Neutrophil (primary cell): ENCODE data around the gene DCANP1.

Experiments used
- H3K27ac ChIP-seq: fragments of 200-600 bp; sonication (generic); 2 replicates; pipeline ENCODE4 v1.5.1; 2016; ENCODE audit warnings: mild to moderate bottlenecking, moderate library complexity
- H3K27me3 ChIP-seq: fragments of 200-600 bp; sonication (generic); 2 replicates; pipeline ENCODE4 v1.6.0; 2016; ENCODE audit warnings: mild to moderate bottlenecking
- H3K36me3 ChIP-seq: fragments of 200-600 bp; sonication (generic); 2 replicates; pipeline ENCODE4 v1.5.1; 2017
- H3K4me1 ChIP-seq, 2 experiments: fragments of 200-600 bp in 1 of 2; sonication (generic) in 1 of 2; 1 replicate in 1 of 2; 2 replicates in 1 of 2; pipeline versions ENCODE4 v1.5.1 to v1.6.1; 2013 to 2016; ENCODE audit warnings: low read depth in 1 of 2, low read length in 1 of 2, mild to moderate bottlenecking in 1 of 2, moderate library complexity in 1 of 2; ENCODE audit not compliant: control insufficient read depth in 1 of 2, insufficient read depth in 1 of 2
- H3K4me3 ChIP-seq, 2 experiments: fragments of 200-600 bp in 1 of 2; sonication (generic) in 1 of 2; 1 replicate in 1 of 2; 2 replicates in 1 of 2; pipeline ENCODE4 v1.5.1; 2013 to 2016; ENCODE audit warnings: low read depth in 1 of 2, low read length in 1 of 2, mild to moderate bottlenecking in 1 of 2, moderate library complexity in 1 of 2
- H3K9me3 ChIP-seq: fragments of 200-600 bp; sonication (generic); 2 replicates; pipeline ENCODE4 v1.5.1; 2016
- TF ChIP-seq, protein P1 (sequence below): fragments of 200-600 bp; sonication (generic); IDR thresholded peaks from 2 replicates; pipeline ENCODE4 v1.5.1; 2016; ENCODE audit warnings: antibody characterized with exemption

Gene DCANP1

DNA sequence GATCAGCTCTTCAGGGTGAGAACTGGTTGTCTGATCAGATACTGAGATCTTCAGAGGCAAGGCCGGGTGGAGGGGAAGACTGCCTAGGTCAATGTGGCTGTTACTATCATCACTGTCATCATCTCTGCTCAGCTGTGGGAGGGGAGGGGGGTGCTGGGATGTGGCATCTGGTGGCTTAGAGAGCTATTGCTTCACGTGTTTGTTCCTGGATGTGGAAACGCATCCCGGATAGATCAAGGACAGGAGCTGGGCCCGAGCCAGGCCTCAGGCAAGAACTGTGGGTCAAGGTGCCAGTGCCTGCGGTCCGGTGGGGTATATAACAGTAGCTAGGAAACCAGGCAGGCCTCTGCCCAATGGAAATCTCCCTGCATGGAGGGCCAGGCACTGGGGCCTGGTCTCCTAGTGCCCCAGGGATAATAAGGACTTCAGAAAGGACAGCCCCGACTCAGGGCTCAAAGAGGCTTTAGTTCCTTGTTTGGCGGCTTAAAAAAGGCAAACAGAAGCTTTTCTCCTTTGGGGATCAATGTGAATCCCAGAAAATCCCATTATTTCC, 35.3 kb upstream of the DCANP1 start:
- Histone ChIP-seq H3K4me1 (no peaks in the 10 kb centered on the region), H3K9me3 (no peaks in the 10 kb centered on the region), H3K27ac (no peak overlapping the region), H3K27me3 (peaks cover 77% of the 10 kb centered on the region), H3K4me3 (no peak overlapping the region), H3K36me3 (no peaks in the 10 kb centered on the region)
- TF ChIP-seq, protein P1, sequence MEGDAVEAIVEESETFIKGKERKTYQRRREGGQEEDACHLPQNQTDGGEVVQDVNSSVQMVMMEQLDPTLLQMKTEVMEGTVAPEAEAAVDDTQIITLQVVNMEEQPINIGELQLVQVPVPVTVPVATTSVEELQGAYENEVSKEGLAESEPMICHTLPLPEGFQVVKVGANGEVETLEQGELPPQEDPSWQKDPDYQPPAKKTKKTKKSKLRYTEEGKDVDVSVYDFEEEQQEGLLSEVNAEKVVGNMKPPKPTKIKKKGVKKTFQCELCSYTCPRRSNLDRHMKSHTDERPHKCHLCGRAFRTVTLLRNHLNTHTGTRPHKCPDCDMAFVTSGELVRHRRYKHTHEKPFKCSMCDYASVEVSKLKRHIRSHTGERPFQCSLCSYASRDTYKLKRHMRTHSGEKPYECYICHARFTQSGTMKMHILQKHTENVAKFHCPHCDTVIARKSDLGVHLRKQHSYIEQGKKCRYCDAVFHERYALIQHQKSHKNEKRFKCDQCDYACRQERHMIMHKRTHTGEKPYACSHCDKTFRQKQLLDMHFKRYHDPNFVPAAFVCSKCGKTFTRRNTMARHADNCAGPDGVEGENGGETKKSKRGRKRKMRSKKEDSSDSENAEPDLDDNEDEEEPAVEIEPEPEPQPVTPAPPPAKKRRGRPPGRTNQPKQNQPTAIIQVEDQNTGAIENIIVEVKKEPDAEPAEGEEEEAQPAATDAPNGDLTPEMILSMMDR: no peak

DNA sequence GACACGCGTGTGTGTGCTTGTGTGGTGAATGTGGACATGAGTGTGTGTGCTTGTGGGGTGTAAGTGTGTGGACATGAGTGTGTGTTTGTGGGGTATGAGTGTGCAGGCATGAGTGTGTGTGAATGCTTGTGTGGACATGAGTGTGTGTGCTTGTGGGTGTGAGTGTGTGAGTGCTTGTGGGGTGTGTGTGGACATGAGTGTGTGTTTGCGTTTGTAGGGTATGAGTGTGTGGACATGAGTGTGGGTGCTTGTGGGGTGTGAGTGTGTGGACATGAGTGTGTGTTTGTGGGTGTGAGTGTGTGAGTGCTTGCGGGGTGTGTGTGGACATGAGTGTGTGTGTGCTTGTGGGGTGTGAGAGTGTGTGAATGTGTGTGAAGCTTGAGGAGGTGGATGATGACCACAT, 34.8 kb upstream of the DCANP1 start:
- H3K4me3 ChIP-seq: no peak overlapping the region
- TF ChIP-seq, protein P1: no peak
- H3K4me1 ChIP-seq: no peaks in the 10 kb centered on the region
- no peak overlapping the region for H3K27ac ChIP-seq
- no peaks in the 10 kb centered on the region for H3K36me3 ChIP-seq
- H3K9me3 ChIP-seq: no peaks in the 10 kb centered on the region
- H3K27me3 ChIP-seq: peaks cover 77% of the 10 kb centered on the region

DNA sequence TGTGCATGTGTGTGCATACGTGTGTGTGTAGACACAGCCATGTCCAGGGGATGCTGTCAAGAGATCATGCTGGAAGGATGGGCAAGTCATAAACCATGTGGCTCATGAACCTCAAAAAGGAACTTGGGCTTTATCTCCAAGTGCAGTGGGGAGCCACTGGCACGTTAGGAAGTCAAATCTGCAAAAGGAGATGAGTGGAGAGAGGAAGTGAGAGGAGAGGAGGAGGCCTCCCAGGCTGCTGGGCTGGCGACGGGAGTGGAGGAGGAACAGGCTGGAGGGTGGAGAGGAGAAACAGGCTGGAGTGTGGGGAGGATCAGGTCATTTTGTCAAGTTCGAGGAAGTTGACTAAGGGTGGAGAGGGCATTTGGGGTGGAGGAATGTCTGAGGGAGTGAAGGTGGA, 34.2 kb upstream of the DCANP1 start:
- TF ChIP-seq, protein P1: no peak
- H3K27ac ChIP-seq: no peak overlapping the region
- no peaks in the 10 kb centered on the region for H3K9me3 ChIP-seq
- H3K36me3 ChIP-seq: no peaks in the 10 kb centered on the region
- no peak overlapping the region for H3K4me3 ChIP-seq
- peaks cover 77% of the 10 kb centered on the region for H3K27me3 ChIP-seq
- H3K4me1 ChIP-seq: no peaks in the 10 kb centered on the region

DNA sequence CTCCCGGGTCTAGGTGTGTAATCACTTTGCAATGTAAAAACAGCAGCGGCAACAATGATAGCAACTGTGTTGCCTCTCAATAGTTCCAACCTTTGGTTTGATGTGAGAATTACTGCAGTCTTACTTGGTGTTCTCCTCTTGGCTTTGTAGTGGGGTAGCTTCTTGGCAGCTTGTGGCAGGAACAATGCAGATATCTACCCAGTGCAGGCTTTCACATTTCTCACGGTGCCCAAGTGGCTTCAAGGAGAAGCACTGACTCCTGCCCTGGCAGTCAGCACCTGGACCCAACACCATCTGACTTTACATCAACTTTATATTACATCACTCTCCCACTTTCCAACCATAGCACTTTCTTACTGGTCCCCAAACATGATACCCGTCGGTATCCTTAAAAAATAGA, 33.4 kb upstream of the DCANP1 start:
- Histone ChIP-seq H3K27ac (no peak overlapping the region), H3K4me1 (no peaks in the 10 kb centered on the region), H3K36me3 (no peaks in the 10 kb centered on the region), H3K9me3 (no peaks in the 10 kb centered on the region), H3K27me3 (peaks cover 77% of the 10 kb centered on the region), H3K4me3 (no peak overlapping the region)
- TF ChIP-seq, protein P1: no peak

DNA sequence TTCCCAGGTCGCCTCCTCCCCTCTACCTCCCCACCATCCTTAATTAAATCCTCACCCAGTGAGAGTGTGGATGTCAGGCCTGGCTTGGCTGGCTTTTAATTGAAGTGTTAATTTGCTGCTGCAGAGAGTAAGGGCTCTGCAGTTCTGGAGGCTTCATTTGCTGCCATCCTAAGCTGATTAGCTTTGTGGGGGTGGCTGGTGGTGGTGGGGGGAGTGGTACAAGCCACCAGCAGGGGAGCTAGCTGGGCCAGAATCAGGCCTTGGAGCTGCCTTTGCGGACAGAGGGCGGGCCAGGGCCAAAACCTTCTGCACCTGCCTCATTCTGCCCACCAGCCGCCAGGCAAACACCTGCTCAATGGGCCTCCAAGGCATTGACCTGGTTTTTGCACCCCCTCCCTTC, 31.8 kb upstream of the DCANP1 start:
- Histone ChIP-seq H3K4me3 (no peak overlapping the region), H3K27me3 (peaks cover 75% of the 10 kb centered on the region), H3K36me3 (no peaks in the 10 kb centered on the region), H3K4me1 (no peaks in the 10 kb centered on the region), H3K27ac (no peak overlapping the region), H3K9me3 (no peaks in the 10 kb centered on the region)
- TF ChIP-seq, protein P1: no peak

DNA sequence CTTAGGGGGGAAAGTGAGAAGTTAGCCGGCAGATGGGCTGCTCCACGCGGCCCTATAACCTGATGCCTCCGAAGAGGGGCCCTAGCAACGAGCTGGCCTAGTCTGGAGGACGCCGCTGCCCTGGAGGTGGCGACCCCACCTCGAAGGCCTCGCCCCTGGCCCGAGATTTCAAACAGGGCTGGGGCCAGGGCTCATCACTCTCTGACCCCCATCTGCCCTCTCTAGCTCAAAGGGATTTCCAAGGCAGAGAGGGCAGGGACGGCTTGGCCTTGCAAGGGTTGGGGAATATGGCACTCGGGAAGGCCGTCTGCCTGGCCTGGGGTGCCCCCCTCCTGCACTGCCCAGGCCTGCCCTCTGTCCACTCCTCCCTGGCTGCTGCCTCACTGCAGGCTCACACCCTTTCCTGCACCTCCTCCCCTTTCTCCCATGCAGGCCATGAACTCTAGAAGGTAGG, 30.5 kb upstream of the DCANP1 start:
- no peak overlapping the region for H3K4me3 ChIP-seq
- TF ChIP-seq, protein P1: no peak
- no peak overlapping the region for H3K27ac ChIP-seq
- H3K4me1 ChIP-seq: no peaks in the 10 kb centered on the region
- H3K36me3 ChIP-seq: no peaks in the 10 kb centered on the region
- no peaks in the 10 kb centered on the region for H3K9me3 ChIP-seq
- H3K27me3 ChIP-seq: peaks cover 71% of the 10 kb centered on the region
